AG04449 (cell line): Measurements from ENCODE around the gene TRMT6.

ENCODE experiments used
- CTCF ChIA-PET: fragments of 350-600 bp; formaldehyde crosslinking; extraction: SDS; loops from one replicate; lab custom pipeline; 2021; ENCODE audit warnings: antibody characterized with exemption; lab: Yijun Ruan, JAX
- POLR2A ChIA-PET: fragments of 400-600, 350-600 bp; formaldehyde crosslinking; extraction: SDS; loops from one replicate; lab custom pipeline; 2020; ENCODE audit warnings: antibody characterized with exemption, inconsistent platforms; lab: Yijun Ruan, JAX
- DNase-seq: peaks from one replicate; pipeline ENCODE4 v3.0.0-alpha.2; 2010; ENCODE audit warnings: low read depth, low spot score
- H3K4me3 ChIP-seq: 2 replicates; pipeline ENCODE4 v1.5.1; 2011; ENCODE audit warnings: low read depth, mild to moderate bottlenecking, control low read depth, low read length
- TF ChIP-seq, protein P1 (sequence below): IDR thresholded peaks from one replicate; pipeline ENCODE4 v1.5.1; 2011; ENCODE audit warnings: mild to moderate bottlenecking, moderate library complexity, low read length, control low read depth, inconsistent platforms; ENCODE audit not compliant: insufficient read depth; ENCODE audit errors: missing control alignments

The TRMT6 gene

DNA sequence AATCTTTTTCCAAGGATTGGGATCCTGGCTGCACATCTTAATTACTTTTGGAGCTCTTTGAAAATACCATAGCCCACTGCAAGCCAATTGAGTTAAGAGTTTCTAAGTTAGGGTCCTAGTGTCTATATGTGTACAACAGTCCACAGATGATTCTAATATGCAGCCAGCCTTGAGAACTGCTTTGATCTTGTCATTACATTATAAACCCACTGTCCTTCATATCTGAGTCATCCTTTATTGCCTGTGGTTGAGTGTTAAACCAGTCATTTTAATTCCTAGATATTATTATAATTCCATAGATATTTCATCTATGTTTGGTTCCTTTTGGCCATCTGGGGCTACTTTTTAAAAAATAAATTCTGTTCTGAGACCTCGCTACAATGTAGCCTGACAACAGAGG, 24.2 kb upstream of the TRMT6 start:
- DNase-seq: no peak
- CTCF ChIA-PET: interaction anchor here (1.0 kb wide), 1 partner anchor 11 kb away, joined by 3 read pairs; no protein-coding TSS in a partner anchor
- POLR2A ChIA-PET: no interaction called here
- H3K4me3 ChIP-seq: no peak overlapping the region
- TF ChIP-seq, protein P1, sequence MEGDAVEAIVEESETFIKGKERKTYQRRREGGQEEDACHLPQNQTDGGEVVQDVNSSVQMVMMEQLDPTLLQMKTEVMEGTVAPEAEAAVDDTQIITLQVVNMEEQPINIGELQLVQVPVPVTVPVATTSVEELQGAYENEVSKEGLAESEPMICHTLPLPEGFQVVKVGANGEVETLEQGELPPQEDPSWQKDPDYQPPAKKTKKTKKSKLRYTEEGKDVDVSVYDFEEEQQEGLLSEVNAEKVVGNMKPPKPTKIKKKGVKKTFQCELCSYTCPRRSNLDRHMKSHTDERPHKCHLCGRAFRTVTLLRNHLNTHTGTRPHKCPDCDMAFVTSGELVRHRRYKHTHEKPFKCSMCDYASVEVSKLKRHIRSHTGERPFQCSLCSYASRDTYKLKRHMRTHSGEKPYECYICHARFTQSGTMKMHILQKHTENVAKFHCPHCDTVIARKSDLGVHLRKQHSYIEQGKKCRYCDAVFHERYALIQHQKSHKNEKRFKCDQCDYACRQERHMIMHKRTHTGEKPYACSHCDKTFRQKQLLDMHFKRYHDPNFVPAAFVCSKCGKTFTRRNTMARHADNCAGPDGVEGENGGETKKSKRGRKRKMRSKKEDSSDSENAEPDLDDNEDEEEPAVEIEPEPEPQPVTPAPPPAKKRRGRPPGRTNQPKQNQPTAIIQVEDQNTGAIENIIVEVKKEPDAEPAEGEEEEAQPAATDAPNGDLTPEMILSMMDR: no peak

DNA sequence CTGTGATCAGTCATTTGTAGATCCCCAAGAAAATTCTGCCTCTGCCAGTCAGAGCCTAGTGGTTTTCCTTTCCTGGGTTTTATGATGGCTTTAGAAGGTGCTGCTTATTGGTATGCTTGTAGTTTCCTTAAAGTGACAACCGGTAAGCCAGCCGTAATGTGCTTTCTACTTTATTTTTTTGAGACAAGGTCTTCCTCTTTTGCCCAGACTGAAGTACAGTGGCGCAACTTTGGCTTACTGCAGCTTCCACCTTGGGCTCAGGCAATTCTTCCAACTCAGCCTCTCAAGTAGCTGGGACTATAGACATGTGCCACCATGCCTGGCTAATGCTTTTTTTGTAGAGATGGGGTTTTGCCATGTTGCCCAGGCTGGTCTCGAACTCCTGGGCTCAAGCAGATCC, 23.6 kb upstream of the TRMT6 start:
- TF ChIP-seq, protein P1: no peak
- ChIA-PET POLR2A (no interaction called here), CTCF (interaction anchor here (1.0 kb wide), 1 partner anchor 10 kb away, joined by 3 read pairs; no protein-coding TSS in a partner anchor)
- no peak overlapping the region for H3K4me3 ChIP-seq
- DNase-seq: no peak

DNA sequence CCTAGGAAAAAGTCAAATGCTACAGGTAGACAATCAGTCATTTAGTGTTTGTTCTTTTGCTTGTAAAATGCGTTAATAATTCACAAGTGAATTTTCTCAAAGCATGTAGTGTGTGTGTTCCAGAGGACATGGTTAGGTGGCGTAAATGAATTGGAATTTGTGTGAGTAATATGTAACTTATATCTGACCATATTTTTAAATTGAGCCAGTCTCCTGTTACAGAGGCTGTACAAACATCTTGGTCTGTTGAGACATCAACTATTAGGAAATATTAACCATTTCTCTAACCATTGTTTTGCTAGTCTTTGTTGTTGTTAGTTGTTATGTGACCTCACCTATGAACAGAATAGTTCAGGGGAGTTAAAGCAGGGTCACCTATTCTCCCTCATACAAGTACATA, 22.8 kb upstream of the TRMT6 start:
- TF ChIP-seq, protein P1: no peak
- no peak overlapping the region for H3K4me3 ChIP-seq
- ChIA-PET CTCF (interaction anchor here (1.4 kb wide), 1 partner anchor 104 kb away, joined by 3 read pairs; no protein-coding TSS in a partner anchor), POLR2A (no interaction called here)
- no peak for DNase-seq

DNA sequence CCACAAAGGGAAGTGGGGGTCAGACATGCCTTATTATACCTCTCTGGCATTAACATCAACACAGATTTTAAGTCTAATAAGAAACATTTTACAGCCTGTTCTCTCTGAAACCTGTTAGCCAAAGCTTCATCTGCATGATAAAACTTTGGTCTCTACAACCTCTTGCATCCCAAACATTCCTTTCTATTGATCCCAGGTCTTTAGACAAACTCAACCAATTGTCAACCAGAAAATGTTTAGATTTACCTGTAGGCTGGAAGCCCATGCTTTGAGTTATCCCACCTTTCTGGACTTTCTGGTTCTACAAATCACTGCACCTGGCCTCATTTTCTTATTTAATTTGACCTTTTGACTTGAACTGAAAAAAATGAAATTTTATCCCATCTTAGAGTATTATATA, 20.9 kb upstream of the TRMT6 start:
- TF ChIP-seq, protein P1: no peak
- DNase-seq: no peak
- H3K4me3 ChIP-seq: no peak overlapping the region
- ChIA-PET CTCF (no interaction called here), POLR2A (no interaction called here)

DNA sequence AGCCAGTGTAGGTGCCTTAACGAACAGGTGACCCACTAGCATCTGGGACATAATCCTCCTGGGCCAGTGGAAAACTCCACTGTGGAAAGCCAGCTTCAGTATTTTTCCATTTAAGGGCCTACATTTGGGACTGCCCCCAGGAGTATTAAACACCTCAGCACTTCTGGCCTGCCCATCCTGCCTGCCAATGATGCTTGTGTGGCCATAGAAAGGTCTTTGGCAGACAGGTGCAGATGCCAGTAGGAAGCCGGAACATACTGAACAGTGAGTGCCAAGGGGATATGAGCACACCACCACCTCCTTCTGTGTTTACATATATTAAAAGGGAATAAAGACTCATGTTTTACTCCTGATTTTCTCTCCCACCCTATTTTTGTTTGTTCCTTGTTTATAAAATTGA, 20.0 kb upstream of the TRMT6 start:
- ChIA-PET CTCF (no interaction called here), POLR2A (no interaction called here)
- DNase-seq: no peak
- TF ChIP-seq, protein P1: no peak
- no peak overlapping the region for H3K4me3 ChIP-seq

DNA sequence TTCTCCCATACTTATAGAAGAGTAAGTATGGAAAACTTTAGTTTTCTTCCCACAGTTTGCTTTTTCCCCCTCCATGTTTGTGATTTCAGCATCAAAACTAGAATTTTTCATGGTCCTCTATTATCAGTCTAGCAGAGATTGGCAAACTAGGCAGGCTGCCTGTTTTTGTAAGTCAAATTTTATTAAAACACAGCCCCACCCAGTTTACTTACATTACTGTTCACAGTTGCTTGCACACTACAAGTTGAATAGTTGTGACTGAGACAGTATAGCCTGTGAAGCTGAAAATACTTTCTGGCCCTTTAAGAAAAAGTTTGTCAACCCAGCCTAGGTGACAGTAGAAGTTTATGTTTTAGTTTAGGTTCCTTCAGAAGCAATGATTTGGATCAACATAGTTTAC, 19.6 kb upstream of the TRMT6 start:
- no peak overlapping the region for H3K4me3 ChIP-seq
- DNase-seq: no peak
- ChIA-PET POLR2A (no interaction called here), CTCF (no interaction called here)
- TF ChIP-seq, protein P1: no peak
